Osteoblast (primary cell): ENCODE data around the gene MRPL44. TPM values are rescaled to one million over a fixed set of nuclear protein-coding genes. Genes with fewer than 3 reads are reported as not detected.

Experiments
- DNase-seq: peaks from one replicate; pipeline ENCODE4 v3.0.0; 2011; ENCODE audit warnings: low spot score, mixed read lengths; ENCODE audit not compliant: insufficient read length; ENCODE audit errors: missing footprints
- H2AFZ ChIP-seq: 2 replicates; pipeline ENCODE4 v1.6.0; 2011; ENCODE audit warnings: mild to moderate bottlenecking, low read length
- H3K27ac ChIP-seq: 2 replicates; pipeline ENCODE4 v1.5.1; 2011; ENCODE audit warnings: mild to moderate bottlenecking, low read depth, low read length, moderate library complexity
- H3K27me3 ChIP-seq: 2 replicates; pipeline ENCODE4 v1.6.0; 2012; ENCODE audit warnings: mild to moderate bottlenecking, control low read depth, inconsistent platforms, low read length, moderate library complexity; ENCODE audit not compliant: insufficient read depth
- H3K36me3 ChIP-seq: 2 replicates; pipeline ENCODE4 v1.5.1; 2011; ENCODE audit warnings: mild to moderate bottlenecking, low read length, control low read depth, moderate library complexity; ENCODE audit not compliant: insufficient read depth
- H3K4me1 ChIP-seq: 2 replicates; pipeline ENCODE4 v1.5.1; 2011; ENCODE audit warnings: mild to moderate bottlenecking, low read length, control low read depth, moderate library complexity; ENCODE audit not compliant: insufficient read depth
- H3K4me2 ChIP-seq: 2 replicates; pipeline ENCODE4 v1.6.0; 2011; ENCODE audit warnings: mild to moderate bottlenecking, low read length; ENCODE audit not compliant: insufficient read depth
- H3K4me3 ChIP-seq: fragments of 200-600 bp; sonication (generic); 3 replicates; pipeline ENCODE4 v1.5.1; 2012; ENCODE audit warnings: mild to moderate bottlenecking, low read length, inconsistent platforms; ENCODE audit not compliant: insufficient read depth
- H3K79me2 ChIP-seq: 2 replicates; pipeline ENCODE4 v1.6.0; 2012; ENCODE audit warnings: mild to moderate bottlenecking, low read length, control low read depth, inconsistent platforms; ENCODE audit not compliant: insufficient read depth
- H3K9me3 ChIP-seq: 2 replicates; pipeline ENCODE4 v1.5.1; 2011; ENCODE audit warnings: low read depth, low read length, control low read depth
- H4K20me1 ChIP-seq: 2 replicates; pipeline ENCODE4 v1.6.0; 2012; ENCODE audit warnings: mild to moderate bottlenecking, low read length, control low read depth; ENCODE audit not compliant: insufficient read depth
- CTCF ChIP-seq: IDR thresholded peaks from 2 replicates; pipeline ENCODE4 v1.5.1; 2011; ENCODE audit warnings: mild to moderate bottlenecking, low read depth, low read length, moderate library complexity; ENCODE audit errors: extremely low read depth
- total RNA-seq: library from RNA; depleted of rRNA; stranded (reverse); fragments of >200 nt; gene quantifications from 2 replicates; pipeline ENCODE4 v1.2.3, GENCODE V29; 2012

MRPL44 gene
- total RNA-seq, 1 donor = 29.3 TPM

DNA sequence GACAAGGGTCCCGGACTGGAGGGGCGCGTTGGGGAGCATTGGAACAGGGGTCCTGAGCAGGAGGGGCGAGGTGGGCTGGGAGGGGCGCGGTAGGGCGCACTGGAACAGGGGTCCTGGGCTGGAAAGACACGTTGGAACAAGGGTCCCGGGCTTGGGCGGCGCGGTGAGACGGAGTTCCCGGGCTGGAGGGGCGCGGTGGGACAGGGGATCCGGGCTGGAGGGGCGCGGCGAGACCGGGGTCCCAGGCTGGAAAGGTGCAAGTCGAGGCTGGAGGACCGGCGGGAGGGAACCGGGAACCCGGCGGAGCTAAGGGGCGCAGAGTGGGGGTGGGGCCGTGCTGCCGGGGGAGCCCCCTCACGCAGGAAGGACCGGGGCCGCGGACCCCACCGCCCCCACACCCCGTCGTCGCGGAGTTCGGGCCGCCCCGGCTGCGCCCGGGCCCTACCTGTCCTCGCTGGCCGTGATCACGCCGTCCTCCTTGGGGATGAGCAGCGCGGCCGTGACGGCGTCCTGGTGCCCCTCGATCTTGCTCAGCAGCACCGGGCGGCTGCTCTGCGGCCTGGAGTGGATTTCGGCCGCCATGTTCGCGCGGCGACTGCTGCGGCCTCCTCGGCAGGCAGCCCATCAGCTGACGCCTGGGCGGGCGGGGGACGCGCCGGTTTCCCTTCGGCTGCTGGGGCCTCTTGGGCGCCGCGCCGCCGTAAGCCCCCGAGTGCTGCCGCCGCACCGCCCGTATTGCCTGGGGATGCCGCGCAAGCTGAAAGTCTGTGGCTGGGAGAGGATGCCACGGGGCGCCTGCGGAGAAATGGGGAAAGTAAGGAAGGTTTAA, 12.3 kb upstream of the MRPL44 start, which contains the start of gene WDFY1:
Gene WDFY1 (minus strand): TSS at position 633 of the 829 bp plus-strand sequence. CDS start 51 bp downstream, at position 582.
- no peak for TF ChIP-seq CTCF
- Histone ChIP-seq H3K4me1 (peaks cover 18% of the 10 kb centered on the region), H3K79me2 (peaks cover 43% of the 10 kb centered on the region), H3K4me3 (peak within 1 kb of the TSS; percentile 93), H2AFZ (peak within 1 kb of the TSS; percentile 81), H3K27me3 (no peaks in the 10 kb centered on the region), H3K9me3 (no peaks in the 10 kb centered on the region), H4K20me1 (peaks cover 14% of the 10 kb centered on the region), H3K4me2 (peak within 1 kb of the TSS; percentile 82), H3K36me3 (no peaks in the 10 kb centered on the region), H3K27ac (peak within 1 kb of the TSS; percentile 78)
- peak; percentile 99 for DNase-seq

GRCh38 chr2:223945755-223946154, 11.5 kb upstream of the MRPL44 start:
- Histone ChIP-seq H2AFZ (peak overlapping the region; percentile 81), H3K36me3 (no peaks in the 10 kb centered on the region), H3K79me2 (peaks cover 34% of the 10 kb centered on the region), H3K27me3 (no peaks in the 10 kb centered on the region), H3K4me2 (peak overlapping the region; percentile 82), H3K27ac (no peak overlapping the region), H3K4me3 (no peak overlapping the region), H3K4me1 (peaks cover 18% of the 10 kb centered on the region), H4K20me1 (peaks cover 9% of the 10 kb centered on the region), H3K9me3 (no peaks in the 10 kb centered on the region)
- no peak for TF ChIP-seq CTCF
- no peak for DNase-seq

DNA sequence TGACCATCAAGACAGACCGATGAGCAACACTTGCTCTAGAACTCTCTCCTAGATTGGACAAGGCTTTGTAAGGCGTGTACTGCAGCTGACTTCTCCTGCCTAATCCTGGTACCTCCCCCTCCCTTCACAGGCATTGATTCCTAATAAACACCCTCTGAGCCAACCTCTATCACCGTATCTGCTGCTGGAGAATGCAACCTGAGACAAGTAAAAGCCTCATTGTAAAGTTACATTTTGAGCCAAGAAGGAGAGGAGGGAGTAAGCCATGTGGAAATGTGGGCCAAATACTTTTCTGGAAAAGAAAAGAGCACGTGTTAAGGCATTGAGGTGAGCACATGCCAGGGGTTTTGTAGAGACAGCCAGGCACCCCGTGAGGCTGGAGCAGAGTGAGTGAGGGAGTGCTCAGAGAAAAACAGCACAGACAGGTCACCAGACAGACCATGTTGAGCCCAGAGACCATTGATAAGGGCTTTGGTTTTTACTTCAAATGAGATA, 9.5 kb upstream of the MRPL44 start:
- Histone ChIP-seq H3K27me3 (no peaks in the 10 kb centered on the region), H3K79me2 (peaks cover 25% of the 10 kb centered on the region), H3K4me1 (peaks cover 11% of the 10 kb centered on the region), H3K9me3 (no peaks in the 10 kb centered on the region), H2AFZ (peak overlapping the region; percentile 37), H3K4me3 (no peak overlapping the region), H3K4me2 (no peak overlapping the region), H3K36me3 (no peaks in the 10 kb centered on the region), H3K27ac (no peak overlapping the region), H4K20me1 (no peaks in the 10 kb centered on the region)
- DNase-seq = no peak
- TF ChIP-seq CTCF = no peak

DNA sequence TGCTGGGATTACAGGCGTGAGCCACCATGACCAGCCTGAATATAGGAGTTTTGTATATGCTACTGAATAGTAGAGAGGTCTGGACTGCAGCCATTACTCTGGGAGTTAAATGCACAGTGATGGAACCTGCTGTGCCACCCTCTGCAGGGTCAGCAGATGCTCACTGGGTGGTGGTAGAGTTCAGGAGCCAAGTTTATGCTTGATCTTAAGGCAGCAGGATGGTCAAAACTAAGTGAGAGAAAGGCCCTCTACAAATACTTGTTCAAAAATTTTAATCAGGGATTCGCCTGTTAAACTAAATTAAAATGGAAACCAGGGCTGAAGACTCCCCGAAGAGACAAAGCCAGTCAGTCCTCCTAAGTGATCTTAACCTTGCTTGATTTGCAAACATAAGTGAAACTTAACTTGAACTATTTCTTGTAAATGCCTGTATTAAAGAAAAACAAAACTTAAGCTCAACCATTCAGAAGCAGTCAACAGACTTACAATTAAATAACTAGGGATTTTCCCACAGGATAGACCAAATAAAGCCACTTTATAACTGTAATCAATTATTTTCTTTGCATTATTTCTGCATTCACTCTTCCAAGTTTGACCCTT, 7.9 kb upstream of the MRPL44 start:
- Histone ChIP-seq H3K4me1 (peaks cover 10% of the 10 kb centered on the region), H3K4me3 (no peak overlapping the region), H3K9me3 (no peaks in the 10 kb centered on the region), H3K27me3 (no peaks in the 10 kb centered on the region), H4K20me1 (no peaks in the 10 kb centered on the region), H3K36me3 (no peaks in the 10 kb centered on the region), H3K27ac (no peak overlapping the region), H3K4me2 (no peak overlapping the region), H2AFZ (no peak overlapping the region), H3K79me2 (peaks cover 14% of the 10 kb centered on the region)
- no peak for TF ChIP-seq CTCF
- no peak for DNase-seq
